ENCODE measurements around the gene RBP3.

The RBP3 gene

DNA sequence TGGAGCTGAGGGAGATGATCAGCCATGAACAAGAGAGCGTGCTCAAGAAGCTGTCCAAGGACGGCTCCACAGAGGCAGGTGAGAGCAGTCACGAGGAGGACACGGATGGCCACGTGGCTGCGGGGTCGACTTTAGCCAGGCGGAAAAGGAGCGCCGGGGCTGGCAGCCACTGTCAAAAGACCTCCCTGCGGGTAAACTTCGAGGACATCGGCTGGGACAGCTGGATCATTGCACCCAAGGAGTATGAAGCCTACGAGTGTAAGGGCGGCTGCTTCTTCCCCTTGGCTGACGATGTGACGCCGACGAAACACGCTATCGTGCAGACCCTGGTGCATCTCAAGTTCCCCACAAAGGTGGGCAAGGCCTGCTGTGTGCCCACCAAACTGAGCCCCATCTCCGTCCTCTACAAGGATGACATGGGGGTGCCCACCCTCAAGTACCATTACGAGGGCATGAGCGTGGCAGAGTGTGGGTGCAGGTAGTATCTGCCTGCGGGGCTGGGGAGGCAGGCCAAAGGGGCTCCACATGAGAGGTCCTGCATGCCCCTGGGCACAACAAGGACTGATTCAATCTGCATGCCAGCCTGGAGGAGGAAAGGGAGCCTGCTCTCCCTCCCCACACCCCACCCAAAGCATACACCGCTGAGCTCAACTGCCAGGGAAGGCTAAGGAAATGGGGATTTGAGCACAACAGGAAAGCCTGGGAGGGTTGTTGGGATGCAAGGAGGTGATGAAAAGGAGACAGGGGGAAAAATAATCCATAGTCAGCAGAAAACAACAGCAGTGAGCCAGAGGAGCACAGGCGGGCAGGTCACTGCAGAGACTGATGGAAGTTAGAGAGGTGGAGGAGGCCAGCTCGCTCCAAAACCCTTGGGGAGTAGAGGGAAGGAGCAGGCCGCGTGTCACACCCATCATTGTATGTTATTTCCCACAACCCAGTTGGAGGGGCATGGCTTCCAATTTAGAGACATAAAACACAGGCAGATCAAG lies 22.6 kb upstream of the RBP3 start:
- H3K36me3 Mint-ChIP-seq (ENCODE audit: low read depth), result no peaks in the 10 kb centered on the region
- H3K4me3 Mint-ChIP-seq, result no peak overlapping the region
- ATAC-seq (no peak), DNase-seq (no peak)
- H3K27ac Mint-ChIP-seq, result no peak overlapping the region
- H3K9me3 Mint-ChIP-seq, result no peaks in the 10 kb centered on the region
- no peaks in the 10 kb centered on the region for H3K4me1 Mint-ChIP-seq
- no peaks in the 10 kb centered on the region for H3K27me3 Mint-ChIP-seq

DNA sequence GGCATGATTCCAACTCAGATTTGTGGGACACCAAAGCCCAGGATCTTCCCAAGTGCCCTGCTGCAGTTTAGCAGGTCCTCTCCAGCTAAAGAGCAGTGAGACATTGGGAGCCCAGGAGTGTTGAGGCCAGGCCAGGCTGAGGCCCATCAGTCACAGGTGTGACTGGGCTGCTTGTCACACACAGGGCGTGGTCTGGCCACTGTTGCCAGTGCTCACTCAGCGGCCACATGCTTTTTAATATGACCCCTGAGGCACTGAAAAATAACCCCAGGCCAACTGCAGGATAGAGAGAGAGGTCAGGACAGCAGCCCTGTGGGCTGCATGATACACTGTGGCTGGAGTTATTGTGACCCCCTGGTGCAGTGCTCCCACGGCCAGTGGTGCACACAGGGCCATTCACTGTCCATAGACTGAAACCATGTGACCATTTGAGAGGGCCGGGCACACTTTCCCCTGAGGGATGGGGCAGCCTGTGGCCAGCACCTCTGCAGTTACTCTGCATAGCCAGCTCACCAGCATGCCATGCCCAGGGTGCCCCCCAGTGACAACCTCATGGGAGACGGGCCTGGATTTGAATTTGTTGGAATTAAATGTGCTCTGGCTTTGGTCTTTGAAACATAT lies 21.7 kb upstream of the RBP3 start:
- Mint-ChIP-seq H3K27ac (no peak overlapping the region), H3K4me3 (no peak overlapping the region), H3K4me1 (no peaks in the 10 kb centered on the region)

GRCh38 chr10:47326927-47327330 lies 21.2 kb upstream of the RBP3 start:
- H3K9me3 Mint-ChIP-seq, result no peaks in the 10 kb centered on the region

More for the DNA sequence above, 21.7 kb upstream of the RBP3 start:
- no peaks in the 10 kb centered on the region for H3K36me3 Mint-ChIP-seq (ENCODE audit: low read depth)
- DNase-seq (no peak), ATAC-seq (no peak)
- no peaks in the 10 kb centered on the region for H3K27me3 Mint-ChIP-seq
- no peaks in the 10 kb centered on the region for H3K9me3 Mint-ChIP-seq

GRCh38 chr10:47329855-47330254 lies 18.3 kb upstream of the RBP3 start:
- no peaks in the 10 kb centered on the region for H3K9me3 Mint-ChIP-seq
- H3K4me1 Mint-ChIP-seq, result no peaks in the 10 kb centered on the region
- peaks cover 2% of the 10 kb centered on the region for H3K27me3 Mint-ChIP-seq
- no peak overlapping the region for H3K27ac Mint-ChIP-seq
- H3K4me3 Mint-ChIP-seq, result no peak overlapping the region
- H3K36me3 Mint-ChIP-seq (ENCODE audit: low read depth), result no peaks in the 10 kb centered on the region
- DNase-seq (no peak), ATAC-seq (no peak)

More at GRCh38 chr10:47326927-47327330, 21.2 kb upstream of the RBP3 start:
- Mint-ChIP-seq H3K27me3 (no peaks in the 10 kb centered on the region), H3K4me1 (no peaks in the 10 kb centered on the region), H3K4me3 (no peak overlapping the region), H3K36me3 (ENCODE audit: low read depth) (no peaks in the 10 kb centered on the region), H3K27ac (no peak overlapping the region)
- ATAC-seq (no peak), DNase-seq (no peak)

DNA sequence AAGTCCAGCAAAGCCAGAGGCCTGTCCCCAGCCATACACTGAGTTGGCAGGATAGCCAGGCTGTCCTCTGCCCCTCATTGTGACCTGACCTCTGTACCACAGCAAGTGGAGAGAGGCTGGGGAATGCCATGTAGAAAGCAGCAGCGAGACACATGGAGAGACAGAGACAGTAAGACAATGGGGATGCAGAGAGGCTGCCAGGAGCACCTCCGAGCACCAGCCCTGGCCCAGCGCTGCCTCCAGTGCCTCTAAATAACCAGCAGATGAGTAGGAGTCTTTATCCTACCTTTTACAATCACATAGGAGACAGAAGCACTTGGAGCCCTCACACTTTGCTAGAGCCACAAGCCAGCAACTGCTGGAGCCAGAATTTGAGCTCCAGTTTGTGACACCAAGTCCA lies 17.8 kb upstream of the RBP3 start:
- Mint-ChIP-seq H3K27me3 (peaks cover 2% of the 10 kb centered on the region), H3K36me3 (ENCODE audit: low read depth) (no peaks in the 10 kb centered on the region), H3K4me3 (no peak overlapping the region), H3K27ac (no peak overlapping the region), H3K9me3 (no peaks in the 10 kb centered on the region), H3K4me1 (no peaks in the 10 kb centered on the region)
- no peak for ATAC-seq
- DNase-seq, result no peak

- H3K9me3 Mint-ChIP-seq, result no peaks in the 10 kb centered on the region
- DNase-seq (no peak), ATAC-seq (no peak)
- H3K4me1 Mint-ChIP-seq, result no peaks in the 10 kb centered on the region
- no peak overlapping the region for H3K27ac Mint-ChIP-seq
- no peak overlapping the region for H3K4me3 Mint-ChIP-seq
- H3K36me3 Mint-ChIP-seq (ENCODE audit: low read depth), result no peaks in the 10 kb centered on the region
- peaks cover 2% of the 10 kb centered on the region for H3K27me3 Mint-ChIP-seq
These were observed 17.4 kb upstream of the RBP3 start for GRCh38 chr10:47330804-47331203.

GRCh38 chr10:47331491-47331890 lies 16.7 kb upstream of the RBP3 start:
- H3K4me3 Mint-ChIP-seq, result no peak overlapping the region
- DNase-seq (no peak), ATAC-seq (no peak)
- no peaks in the 10 kb centered on the region for H3K36me3 Mint-ChIP-seq (ENCODE audit: low read depth)
- H3K9me3 Mint-ChIP-seq, result no peaks in the 10 kb centered on the region
- peaks cover 2% of the 10 kb centered on the region for H3K27me3 Mint-ChIP-seq
- no peak overlapping the region for H3K27ac Mint-ChIP-seq
- no peaks in the 10 kb centered on the region for H3K4me1 Mint-ChIP-seq

DNA sequence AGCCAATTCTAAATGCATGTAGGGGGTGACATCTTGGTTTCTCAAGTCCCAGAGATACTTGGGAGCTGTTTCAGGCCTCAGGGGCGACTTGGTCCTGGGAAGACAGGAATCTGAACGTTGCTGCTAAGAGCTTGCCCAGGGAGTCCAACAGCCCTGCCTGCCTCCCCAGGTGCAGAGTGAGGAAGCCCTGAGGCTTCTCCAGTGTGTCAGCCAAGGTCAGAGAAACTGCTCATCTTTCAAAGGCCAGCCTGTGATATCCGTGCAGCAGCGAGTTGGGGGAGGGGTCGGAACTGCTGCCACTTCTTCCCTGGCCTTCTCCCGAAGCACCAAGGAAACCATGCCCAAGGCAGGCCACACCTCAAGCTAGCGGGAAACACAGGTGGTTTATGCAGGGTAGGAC lies 16.2 kb upstream of the RBP3 start:
- Mint-ChIP-seq H3K36me3 (ENCODE audit: low read depth) (no peaks in the 10 kb centered on the region), H3K27ac (no peak overlapping the region), H3K27me3 (peaks cover 2% of the 10 kb centered on the region), H3K4me3 (no peak overlapping the region), H3K4me1 (no peaks in the 10 kb centered on the region), H3K9me3 (no peaks in the 10 kb centered on the region)
- ATAC-seq, result no peak
- DNase-seq, result no peak

DNA sequence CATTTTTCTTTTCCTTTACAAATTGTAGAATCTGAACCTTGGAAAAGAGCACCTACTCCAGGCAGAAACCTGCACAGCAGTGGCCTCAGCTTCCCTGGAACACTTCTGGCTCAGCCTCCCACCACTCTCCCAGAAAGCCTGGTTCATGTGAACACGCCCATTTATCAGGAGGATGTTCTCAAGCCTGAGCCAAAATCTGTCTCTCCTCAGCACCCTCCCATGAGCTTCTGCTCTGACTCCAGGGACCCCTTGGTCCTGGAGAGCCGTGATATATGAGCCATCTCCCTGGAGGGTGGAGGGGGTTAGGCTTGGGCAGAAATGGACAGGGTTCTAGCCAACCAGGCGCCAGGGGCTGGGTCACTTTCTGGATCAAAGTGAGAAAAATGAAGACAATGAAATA lies 15.8 kb upstream of the RBP3 start:
- Mint-ChIP-seq H3K9me3 (no peaks in the 10 kb centered on the region), H3K27me3 (peaks cover 2% of the 10 kb centered on the region), H3K4me1 (no peaks in the 10 kb centered on the region), H3K27ac (no peak overlapping the region), H3K36me3 (ENCODE audit: low read depth) (no peaks in the 10 kb centered on the region), H3K4me3 (no peak overlapping the region)
- ATAC-seq, result no peak
- DNase-seq, result no peak

GRCh38 chr10:47332946-47333345 lies 15.2 kb upstream of the RBP3 start:
- Mint-ChIP-seq H3K9me3 (no peaks in the 10 kb centered on the region), H3K27ac (no peak overlapping the region), H3K36me3 (ENCODE audit: low read depth) (no peaks in the 10 kb centered on the region), H3K4me1 (no peaks in the 10 kb centered on the region), H3K27me3 (peaks cover 2% of the 10 kb centered on the region), H3K4me3 (no peak overlapping the region)
- DNase-seq (no peak), ATAC-seq (no peak)

- DNase-seq, result no peak
- Mint-ChIP-seq H3K36me3 (ENCODE audit: low read depth) (no peaks in the 10 kb centered on the region), H3K27me3 (peaks cover 2% of the 10 kb centered on the region), H3K9me3 (no peaks in the 10 kb centered on the region), H3K4me3 (no peak overlapping the region), H3K27ac (no peak overlapping the region), H3K4me1 (no peaks in the 10 kb centered on the region)
- no peak for ATAC-seq
These were observed 14.6 kb upstream of the RBP3 start for GRCh38 chr10:47333532-47333931.

DNA sequence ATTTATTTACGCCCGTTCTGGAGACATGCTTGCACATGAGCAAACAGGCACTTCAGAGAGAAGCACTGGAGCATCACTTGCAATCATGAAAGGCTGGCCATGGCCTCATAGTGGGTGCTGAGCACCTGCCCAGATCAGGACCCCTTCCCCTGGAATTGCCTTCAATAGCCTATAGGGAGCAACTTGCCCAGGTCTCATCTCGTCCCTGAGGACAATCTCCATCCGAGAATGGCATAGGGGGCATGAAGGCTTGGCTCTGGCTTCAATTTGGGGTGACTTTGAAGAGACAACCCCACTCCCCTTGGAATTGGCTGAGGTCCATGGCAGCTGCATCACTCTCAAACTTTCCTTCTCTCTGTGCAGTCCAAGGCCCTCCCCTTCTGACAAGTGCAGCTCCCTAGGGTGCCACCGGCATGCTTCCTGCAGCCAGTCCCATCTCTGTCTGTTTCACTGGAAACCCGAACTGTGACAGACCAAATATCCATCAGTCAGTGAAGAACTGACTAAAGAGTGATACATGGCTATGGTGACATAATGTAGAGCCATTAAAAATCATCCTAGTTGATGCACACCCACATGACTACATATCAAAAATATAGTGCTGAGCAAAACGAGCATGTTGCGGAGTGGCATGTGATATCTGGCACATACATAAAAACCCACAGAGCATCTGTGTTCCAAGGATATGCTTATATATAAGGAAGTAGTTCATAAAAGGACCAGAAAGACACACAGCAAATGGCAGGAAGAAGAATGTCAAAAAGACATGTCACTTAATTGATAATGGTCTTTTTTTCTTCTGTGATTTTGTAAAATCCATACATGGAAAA lies 13.5 kb upstream of the RBP3 start:
- DNase-seq, result no peak
- Mint-ChIP-seq H3K4me1 (no peaks in the 10 kb centered on the region), H3K9me3 (no peaks in the 10 kb centered on the region), H3K27me3 (peaks cover 7% of the 10 kb centered on the region), H3K4me3 (no peak overlapping the region), H3K36me3 (ENCODE audit: low read depth) (no peaks in the 10 kb centered on the region), H3K27ac (no peak overlapping the region)
- no peak for ATAC-seq

DNA sequence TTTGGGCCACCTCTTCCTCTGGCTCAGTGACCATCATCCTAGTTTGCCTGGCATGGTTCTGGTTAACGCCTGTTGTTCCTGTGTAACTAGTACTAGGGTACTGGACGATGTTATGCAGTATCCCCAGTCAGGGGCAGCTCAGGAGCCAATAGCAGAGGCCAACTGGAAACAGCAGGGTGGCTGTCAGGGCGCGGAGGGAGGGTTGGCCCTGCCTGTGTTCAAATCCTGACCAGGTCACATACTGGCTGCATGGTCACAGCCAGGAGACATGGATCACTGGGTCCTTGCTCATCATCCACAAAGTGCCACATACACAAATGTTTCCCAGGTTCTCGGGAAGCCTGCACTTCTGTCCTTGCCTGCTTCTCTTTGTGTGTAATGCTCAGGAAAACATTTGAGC lies 12.3 kb upstream of the RBP3 start:
- H3K27ac Mint-ChIP-seq, result no peak overlapping the region
- no peak for DNase-seq
- no peak for ATAC-seq
- H3K4me3 Mint-ChIP-seq, result no peak overlapping the region
- H3K9me3 Mint-ChIP-seq, result no peaks in the 10 kb centered on the region
- peaks cover 13% of the 10 kb centered on the region for H3K27me3 Mint-ChIP-seq
- H3K36me3 Mint-ChIP-seq (ENCODE audit: low read depth), result no peaks in the 10 kb centered on the region
- H3K4me1 Mint-ChIP-seq, result no peaks in the 10 kb centered on the region

- Mint-ChIP-seq H3K9me3 (no peaks in the 10 kb centered on the region), H3K4me3 (no peak overlapping the region), H3K27ac (no peak overlapping the region), H3K27me3 (peaks cover 13% of the 10 kb centered on the region), H3K36me3 (ENCODE audit: low read depth) (no peaks in the 10 kb centered on the region), H3K4me1 (no peaks in the 10 kb centered on the region)
- no peak for DNase-seq
- no peak for ATAC-seq
These were observed 11.6 kb upstream of the RBP3 start for GRCh38 chr10:47336387-47337134.
